CD4-positive, alpha-beta T cell treated with Interleukin-10 for 1 hour (primary cell): ENCODE measurements around the gene MUC4.
"Not testable (repeated sequence)": the region's sequence is repeated elsewhere in the genome, so short reads cannot be mapped to it uniquely, and the experiment has no call there.

ENCODE experiments used
- DNase-seq: peaks from one replicate; pipeline ENCODE4 v3.0.0-alpha.2; 2020

MUC4 gene

DNA sequence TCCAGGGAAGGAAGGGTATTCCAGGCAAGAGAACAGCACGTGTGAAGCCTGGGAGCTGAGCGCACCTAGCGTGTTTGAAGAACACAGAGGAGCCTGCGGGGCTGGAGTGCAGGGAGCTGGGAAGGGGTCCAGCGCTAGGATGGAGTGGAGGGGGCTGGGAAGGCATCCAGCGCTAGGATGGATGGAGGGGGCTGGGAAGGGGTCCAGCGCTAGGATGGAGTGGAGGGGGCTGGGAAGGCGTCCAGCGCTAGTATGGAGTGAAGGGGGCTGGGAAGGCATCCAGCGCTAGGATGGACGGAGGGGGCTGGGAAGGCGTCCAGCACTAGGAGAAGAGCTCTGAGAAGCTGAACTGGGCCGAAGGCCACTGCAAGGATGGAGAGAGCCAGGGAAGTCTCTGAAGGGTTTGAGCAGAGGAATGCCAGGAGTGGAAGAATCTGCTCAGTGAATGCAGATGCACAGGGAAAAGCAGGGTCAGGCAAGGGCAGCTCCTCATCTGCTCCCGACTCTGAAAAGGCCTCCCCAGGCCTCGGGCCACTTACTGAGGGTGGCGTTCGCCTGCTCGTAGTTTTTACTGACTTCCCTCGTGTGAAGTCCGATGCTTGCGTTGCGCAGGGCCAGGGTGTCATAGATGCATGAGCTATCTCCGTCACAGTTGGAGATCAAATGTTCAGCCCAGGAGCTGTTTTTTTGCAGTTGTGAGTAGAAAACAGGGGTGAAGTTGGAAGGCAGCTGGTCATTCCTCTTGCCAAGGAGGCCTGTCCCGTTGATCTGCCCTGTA is 51.2 kb downstream of the MUC4 start:
- no peak for DNase-seq

DNA sequence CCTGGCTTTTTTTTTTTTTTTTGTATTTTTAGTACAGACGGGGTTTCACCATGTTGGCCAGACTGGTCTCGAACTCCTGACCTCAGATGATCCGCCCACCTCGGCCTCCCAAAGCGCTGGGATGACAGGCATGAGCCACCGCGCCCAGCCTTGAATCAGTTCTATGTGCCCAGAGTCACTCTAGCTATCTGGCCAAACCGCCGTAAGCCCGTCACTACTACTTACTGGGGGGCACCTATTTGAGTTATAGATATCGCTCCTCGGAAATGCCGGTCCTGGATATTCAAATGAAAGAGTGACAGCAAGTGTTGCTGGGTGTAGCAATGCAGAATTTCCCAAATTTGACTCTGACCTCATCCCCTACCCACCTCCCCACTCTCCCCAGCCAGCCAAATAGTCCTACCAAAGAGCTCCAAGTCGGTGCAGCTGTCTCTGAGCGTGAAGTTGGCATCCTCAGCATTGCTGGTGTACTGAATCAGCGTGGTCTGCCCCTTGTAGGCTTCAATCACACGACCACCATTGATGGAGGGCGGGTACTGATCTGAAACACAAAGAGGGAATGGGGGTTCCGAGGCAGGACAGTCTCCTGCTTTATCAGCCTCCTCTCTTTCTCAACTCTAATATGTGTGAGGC is 52.9 kb downstream of the MUC4 start:
- DNase-seq, result no peak

DNA sequence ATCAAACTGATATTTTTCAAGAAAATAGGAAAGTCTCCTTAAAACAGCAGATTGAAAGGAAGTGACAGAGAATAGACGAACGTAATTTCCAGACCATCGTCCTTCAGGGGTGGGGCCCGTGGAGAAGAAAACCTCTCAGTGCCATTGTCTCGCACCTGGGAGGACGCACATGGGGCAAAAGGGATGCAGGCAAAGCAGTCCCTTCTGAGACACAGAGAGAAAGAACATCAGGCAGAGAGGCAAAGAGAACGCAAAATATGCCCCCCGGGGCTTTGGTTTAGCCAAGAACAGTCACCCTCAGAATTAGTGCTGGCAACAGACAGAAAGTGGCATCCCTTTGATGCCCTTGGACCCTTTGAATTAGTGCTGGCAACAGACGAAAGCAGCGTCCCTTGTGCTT is 53.9 kb downstream of the MUC4 start:
- no peak for DNase-seq

DNA sequence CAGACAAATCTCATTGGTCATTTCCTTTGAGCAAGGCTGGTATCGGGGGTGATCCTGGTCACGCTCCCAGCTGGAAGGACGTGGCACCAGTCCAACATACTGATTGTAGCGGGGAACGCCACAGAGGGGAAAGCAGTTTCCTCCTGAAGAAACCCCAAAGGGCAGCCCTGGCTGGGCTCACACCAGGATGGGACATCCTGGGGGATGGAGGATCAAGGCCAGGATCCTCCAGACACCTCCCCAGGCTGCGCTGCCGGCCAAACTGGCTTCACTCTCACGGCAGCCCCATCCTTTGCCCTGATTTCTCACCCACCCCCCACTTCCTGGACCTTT is 54.3 kb downstream of the MUC4 start:
- no peak for DNase-seq

DNA sequence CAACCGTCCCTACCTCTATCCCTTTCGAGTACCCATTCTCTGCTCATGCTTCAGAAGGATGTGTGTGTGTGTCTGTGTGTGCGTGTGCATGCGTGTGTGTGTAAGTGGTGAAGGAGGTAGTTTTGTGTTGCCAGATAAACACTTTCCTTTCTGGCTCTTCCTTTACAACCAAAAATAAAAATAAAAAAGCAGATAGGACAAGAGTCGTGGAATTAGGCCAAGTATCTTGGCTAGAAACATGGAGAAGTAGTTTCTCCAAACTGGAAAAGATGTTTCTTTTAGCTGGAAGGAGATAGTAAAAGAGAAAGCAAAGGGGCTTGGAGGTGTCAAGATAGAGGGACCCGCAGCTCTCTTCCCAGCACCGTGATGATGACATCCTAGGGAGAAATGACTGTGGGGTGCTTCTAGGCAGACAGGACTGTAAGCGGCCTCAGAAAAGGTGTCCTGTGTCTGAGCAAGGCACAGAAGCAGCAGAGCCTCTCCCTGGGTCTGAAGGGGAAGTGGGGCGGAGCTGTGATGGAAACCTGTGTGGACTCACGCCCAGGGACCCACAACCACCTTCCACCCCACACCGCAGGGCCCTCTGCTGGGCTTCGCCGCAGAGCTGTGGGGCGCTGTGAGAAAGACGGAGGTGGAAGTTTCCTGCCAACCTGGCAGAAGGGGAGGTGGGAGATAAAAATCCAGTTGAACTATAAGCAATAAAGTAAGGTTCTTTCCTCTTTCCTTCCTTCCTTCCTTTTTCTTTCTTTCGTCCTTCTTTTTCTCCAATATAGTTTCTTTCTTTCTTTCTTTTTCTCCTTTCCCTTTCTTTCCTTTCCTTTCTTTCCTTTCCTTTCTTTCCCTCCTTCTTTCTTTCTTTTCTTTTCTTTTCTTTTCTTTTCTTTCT is 55.7 kb downstream of the MUC4 start:
- peak; percentile 58 for DNase-seq

DNA sequence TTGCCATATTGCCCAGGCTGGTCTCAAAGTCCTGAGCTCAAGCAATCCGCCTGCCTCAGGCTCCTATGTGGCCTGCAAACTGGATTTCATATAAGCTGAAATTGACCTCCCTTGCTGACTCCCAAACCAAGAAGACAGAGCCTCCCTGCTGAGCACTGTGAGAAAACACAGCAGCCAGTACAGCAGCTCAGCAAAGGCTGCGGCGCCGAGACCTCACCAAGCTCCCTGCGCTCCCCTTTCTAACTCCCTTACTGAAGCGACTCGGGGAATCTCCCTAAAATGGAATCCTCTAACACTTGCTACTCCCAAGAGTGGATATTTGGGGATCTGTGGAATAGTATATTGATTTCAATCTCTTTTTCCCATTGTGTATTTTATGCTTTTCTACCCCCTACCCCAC is 56.3 kb downstream of the MUC4 start:
- no peak for DNase-seq

DNA sequence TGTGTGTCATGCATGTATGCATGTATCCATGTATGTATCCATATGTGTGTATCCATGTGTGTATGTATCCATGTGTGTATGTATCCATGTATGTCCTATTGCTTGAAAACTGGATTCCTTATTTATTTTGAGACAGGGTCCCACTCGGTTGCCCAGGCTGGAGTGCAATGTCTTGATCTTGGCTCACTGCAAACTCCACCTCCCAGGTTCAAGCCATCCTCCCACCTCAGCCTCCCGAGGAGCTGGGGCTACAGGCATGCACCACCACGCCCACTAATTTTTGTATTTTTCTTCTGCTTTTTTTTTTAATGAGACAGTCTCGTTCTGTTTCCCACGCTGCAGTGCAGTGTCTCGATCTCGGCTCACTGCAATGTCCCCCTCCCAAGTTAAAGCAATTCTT is 56.8 kb downstream of the MUC4 start:
- no peak for DNase-seq

DNA sequence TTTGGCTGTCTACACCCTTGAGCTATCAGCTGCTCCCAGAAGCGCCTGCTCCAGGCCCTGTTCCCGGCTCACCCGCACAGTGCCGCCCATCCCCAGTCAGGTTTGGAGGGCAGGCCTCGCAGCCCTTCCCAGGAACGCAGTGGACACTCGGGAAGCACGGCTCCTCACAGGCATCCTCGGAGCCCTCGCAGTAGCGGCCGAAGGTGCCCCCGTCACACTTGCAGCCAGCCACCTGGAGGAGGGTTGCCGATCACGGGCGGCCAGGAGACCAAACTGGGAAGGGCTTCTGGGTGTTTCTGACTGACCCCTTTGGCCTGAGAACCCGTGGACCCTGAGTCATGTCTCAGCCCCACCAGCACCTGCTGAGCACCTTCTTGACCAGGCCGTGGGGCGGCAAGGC is 57.6 kb downstream of the MUC4 start:
- no peak for DNase-seq

DNA sequence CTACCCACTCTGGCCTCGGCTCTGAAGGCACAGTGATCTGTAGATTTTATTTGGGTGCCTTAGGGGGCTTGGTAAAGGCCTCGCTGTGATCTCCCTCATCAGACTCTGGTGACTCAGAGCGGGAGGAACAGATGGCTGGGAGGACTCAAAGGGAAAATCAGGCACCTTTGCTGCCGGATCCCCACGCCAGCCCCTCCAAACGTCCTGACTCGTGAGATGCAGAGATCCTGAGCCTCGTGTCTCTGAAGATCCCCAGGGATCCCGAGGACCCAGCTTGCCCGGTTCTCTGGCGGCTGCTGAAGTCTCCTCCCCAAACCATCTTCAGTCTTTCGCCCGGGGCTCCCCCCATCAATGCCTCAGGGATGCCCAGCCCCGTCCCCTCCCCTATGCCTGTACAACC is 58.1 kb downstream of the MUC4 start:
- no peak for DNase-seq

DNA sequence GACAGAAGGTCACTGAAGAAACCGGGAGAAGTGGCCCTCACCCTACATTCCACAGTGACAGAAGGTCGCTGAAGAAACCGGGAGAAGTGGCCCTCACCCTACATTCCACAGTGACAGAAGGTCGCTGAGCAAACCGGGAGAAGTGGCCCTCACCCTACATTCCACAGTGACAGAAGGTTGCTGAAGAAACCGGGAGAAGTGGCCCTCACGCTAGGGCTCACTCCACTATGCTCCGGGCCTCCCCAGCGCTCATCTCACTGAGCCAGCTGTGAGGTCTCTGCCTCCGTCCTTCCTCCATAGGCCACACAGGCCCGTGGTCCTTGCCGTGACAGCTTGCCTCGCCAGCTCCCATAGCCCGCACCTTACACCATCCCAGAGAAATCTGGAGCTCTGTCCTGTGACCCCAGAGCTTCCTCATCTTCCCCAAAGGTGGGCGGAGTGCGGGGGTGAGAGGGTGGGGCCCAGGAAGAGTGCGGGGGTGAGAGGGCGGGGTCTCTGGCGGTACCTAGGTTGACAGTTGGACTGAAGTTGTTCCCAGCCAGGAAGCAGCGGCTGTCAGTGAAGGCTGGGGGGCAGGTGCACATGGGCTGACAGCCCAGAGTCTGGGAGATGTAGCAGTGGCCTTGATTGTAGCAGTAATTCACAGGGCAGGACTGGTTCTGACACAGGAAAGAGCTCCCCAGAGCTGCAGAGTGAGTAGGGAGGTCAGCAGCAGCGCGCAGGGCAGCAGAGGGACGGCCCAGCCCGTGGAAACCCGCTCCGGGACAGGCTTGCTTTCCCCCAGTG is 59.0 kb downstream of the MUC4 start:
- no peak for DNase-seq

DNA sequence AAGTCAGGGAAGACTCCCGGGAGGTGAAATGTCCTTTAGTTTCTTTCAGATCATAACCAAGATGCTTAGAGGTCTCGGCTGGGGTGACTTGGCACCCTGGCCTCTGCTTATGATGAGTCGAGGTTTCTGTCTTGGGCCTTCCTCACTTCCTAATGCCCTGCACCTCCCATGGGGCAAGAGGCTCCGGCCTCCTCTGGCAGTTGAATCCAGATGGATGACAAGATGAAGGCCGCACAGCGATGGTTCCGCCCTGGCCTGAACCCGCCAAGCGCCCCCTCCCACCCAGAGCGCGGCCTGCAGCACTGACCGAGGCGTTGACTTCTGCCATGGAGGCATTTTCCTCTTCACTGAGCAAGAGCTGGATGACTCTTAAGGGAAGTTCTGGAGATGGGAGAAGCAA is 59.7 kb downstream of the MUC4 start:
- DNase-seq, result no peak

DNA sequence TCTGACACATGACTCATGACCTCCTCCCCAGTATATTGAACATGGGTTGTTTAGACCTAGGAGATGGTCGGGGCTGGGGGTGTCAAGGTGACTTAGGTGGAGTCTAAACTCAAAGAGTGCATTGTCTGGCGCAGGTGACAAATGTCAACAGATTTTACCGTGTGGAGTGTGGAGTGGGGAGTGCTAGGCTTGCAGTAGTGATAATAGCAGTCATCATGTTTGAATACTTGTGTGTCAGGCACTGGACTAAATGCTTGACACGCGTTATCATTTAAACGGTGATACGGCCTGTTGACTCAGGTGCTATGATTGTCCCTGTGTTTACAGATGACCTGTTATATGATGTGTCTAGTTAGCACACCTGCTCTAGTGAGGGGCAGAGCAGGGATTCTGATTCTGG is 60.2 kb downstream of the MUC4 start:
- DNase-seq, result no peak

DNA sequence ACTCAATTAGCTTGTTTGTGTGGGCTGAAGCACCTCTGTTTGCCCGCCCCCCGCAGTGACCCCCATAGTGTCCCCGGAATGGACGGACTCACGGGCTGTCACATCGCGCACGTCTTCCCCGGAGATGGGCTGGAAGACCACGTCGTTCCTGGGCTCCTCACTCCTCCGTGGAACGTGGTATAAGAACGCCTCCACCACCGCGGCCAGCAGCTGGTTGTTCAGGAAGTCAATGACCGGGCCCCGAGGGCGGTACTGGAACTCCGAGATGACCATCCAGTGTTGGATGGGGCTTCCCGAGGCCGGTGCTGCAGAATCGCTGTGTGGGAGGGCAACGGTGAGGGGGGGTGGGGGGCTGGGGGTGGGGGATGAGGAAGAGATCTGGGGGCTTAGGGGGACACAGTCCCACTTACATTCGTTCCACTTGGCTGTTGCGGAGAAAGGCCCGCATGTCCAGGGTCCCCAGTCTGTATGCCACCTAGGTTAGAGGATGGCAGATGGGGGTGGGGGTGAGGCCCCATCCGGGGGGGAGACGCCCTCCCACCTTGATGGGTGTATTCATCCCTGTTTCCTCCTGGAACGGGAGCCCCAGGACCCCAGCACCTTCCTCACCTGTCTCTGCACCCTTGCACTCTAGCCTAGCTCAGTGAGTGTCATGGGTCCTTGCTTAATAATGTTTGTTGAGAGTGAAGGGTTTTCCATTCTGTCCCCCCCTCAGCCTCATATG is 60.8 kb downstream of the MUC4 start:
- no peak for DNase-seq

DNA sequence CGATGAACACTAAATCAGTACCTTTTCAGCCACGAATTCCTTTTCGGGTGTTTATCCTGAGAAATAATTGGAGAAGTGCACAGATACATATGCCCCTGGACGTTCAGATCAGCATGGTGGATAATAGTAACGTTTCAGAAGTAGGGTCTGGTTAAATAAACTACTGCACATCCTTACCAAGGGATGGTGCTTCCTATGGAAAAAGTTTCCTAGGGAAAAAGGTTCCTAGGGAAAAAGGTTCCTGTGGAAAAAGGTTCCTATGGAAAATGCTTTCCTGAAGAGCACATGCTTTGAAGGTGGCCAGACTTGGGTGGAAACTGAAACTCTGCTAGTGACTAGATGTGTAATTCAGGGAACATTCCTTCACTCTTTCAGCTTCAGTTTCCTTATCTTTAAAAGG is 62.6 kb downstream of the MUC4 start:
- DNase-seq, result not testable (repeated sequence)

DNA sequence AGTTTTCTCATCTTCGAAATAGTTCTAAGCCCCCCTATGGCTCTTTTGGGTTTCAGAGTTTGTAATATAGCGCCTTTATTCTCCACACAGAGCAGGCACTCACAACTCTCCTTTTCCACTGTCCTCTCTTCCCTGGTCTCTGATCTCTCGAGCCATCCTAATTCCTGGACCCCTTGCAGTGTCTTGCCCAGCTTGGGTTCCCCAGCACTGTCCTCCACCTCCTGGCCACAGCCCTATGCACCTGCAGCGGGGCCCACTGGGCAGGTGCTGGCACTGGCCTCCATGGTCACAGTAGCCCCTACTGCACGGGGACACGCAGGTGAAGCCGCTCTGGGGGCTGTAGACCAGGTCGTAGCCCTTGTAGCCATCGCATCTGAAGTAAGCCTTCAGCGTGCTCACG is 63.1 kb downstream of the MUC4 start:
- no peak for DNase-seq

DNA sequence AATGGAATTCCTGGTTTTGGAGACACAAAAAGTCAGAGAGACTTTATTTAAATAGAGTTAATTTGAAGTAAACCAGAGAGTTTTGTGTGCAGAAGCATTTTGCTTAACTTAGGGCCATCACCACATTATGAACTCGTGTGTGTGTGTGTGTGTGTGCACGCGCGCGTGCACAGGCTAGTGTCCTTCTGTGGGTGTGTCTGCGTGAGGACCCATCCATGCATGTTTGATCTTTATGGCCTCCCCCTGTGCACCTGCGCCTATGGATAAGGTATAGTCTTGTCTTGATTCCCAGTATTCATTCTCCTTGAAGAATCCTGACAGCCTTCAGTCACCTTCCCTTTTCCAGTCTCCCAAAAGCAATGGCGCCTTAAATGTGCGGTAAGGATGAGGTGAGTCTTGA is 65.0 kb downstream of the MUC4 start:
- DNase-seq, result no peak

DNA sequence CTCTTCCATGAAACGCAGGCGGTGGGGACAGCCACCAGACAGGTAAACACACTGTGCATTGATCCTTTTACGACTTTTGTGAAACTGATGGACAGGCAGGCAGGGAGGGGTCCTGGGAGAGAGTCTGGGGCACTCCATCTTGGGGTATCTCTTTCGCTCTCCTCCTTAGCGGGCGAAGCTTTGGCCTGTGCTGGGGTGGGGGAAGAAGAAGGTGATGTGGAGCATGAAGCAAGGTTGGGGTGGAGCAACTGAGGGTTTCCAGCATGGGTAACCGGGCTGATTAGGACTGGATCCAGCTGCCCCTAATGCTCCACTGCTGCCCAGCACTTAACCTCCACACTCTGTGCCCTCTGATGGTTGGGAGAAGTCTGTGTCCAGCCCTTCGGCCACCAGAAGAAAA is 65.4 kb downstream of the MUC4 start:
- no peak for DNase-seq

DNA sequence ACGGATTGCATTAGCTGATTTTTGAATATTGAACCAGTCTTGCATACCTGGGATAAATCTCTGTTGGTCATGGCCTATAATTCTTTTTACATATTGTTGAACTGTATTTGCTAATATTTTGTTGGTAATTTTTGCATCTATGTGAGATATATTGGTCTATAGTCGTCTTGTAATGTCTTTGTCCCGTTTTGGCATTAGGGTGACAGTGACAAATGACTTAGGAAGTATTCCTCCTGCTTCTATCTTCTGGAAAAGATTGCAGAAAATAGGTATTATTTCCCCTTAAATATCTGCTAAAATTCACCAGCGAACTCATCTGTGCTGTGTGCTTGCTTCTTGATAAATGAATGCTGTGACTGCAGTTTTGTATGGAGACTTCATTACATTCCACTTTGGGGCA is 67.3 kb downstream of the MUC4 start:
- DNase-seq, result no peak

DNA sequence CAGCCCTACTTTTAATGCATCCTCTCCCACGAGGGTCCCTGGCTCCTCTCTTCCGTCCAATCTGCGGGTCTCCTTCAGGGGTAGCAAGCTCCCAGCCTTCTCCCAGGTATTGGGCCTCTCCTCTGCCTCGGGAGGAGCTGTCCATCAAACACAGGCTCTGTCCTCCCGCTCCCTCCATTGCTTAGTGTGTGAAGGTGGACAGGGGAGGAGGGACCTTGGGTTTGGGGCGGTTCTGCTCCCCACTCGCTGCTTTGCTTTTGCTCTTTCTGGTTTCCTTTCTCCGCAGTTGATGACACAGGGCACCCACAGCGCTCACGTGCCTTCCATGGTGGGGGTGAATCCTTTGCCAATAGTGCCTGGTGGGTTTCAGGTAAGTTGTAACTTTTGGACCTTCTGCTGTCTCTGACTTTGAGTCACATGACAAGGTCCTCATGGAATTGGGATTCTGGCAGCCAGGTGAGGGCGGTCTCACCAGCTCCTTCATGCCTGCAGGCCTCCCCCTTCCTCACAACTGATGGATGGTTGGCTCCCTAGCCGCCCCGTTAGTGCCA is 72.1 kb downstream of the MUC4 start:
- no peak for DNase-seq

DNA sequence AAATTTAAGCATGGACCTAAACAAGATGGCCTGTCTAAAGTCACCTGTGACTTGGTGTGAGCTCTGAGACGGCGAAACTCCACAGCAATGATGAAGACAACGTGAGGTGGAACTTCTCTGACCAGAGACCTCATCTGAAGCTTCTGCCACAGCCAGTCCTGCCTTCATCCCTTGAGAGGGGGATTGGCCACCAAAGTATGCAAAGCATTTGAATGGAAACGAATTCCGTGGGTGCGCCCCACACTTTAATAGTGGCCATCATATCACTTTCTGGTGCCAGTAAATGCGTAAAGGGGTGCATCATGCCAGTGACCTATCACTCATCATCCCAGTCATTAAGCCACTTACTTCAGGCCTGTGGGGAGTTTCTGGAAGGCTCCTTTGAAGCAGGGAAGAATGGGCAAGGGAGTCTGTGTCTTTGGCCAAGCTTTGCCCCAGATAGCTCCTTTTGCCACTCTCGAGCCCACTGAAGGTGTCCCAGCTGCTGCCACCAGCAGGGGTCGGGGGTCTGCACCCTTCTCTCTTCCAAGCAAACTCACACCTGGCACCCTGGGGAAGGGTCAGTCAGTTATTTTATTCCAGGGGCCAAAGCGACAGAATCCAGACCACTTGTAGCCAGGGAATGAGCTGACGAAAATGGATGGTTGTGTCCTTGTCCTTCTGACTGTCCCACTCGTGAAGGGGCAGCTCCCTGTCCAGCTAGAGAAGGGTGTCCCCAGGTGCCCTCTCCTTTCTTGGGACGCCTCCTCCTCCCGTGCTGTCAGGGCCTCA is 73.3 kb downstream of the MUC4 start:
- DNase-seq, result no peak

DNA sequence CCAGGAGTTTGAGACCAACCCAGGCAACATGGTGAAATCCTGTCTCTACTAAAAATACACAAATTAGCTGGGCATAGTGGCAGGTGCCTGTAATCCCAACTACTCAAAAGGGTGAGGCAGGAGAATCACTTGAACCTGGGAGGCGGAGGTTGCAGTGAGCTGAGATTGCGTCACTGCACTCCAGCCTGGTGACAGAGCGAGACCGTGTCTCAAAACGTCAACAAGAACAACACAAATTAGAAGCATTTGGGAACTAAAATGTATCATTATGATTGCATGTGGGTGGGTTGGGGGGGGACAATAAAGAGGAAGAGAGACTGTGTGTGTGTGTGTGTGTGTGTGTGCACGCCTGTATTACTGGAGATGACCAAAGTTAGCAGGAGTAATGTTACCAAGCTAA is 73.9 kb downstream of the MUC4 start:
- DNase-seq, result not testable (repeated sequence)
